ENCODE data around the gene NRG2. TPM values are rescaled to one million over a fixed set of nuclear protein-coding genes. Genes with fewer than 3 reads are reported as not detected.
A peak's percentile ranks its signal among the peaks of the same experiment; 100 is the strongest.

The NRG2 gene
- total and polyA plus RNA-seq, 10 donors = 0.83 to 7.7 (median 4.4) TPM

GRCh38 chr5:139885857-139886208, 157.3 kb downstream of the NRG2 start:
- TF ChIP-seq POLR2A (IDR thresholded peaks at IDR 0.05) (no peak), POLR2AphosphoS5 (IDR thresholded peaks at IDR 0.05) (no peak), CTCF (IDR thresholded peaks at IDR 0.05 in 8 of 11, conservative IDR thresholded peaks at IDR 0.05 in 3 of 11) (no peak)
- H3K27ac ChIP-seq = no peak overlapping the region
- WGBS, 5 donors = 87 to 95% (median 94%) methylated on average over 4 of the region's 4 CpGs
- peaks cover 0 to 5% (median 0%) of the 10 kb centered on the region in 6 donors for H3K4me1 ChIP-seq
- H3K4me3 ChIP-seq = no peak overlapping the region
- DNase-seq = no peak
- H3K9me3 ChIP-seq = no peaks in the 10 kb centered on the region
- intact Hi-C loops (cut with DNase I; ENCODE audit: low total_unique reads) = no loop called here
- no peaks in the 10 kb centered on the region for H3K36me3 ChIP-seq
- peaks cover 0 to under 1% (median 0%) of the 10 kb centered on the region in 7 donors for H3K27me3 ChIP-seq (replicated peaks in 1 of 7)

- intact Hi-C loops (cut with DNase I; ENCODE audit: low total_unique reads) = no loop called here
- no peak for TF ChIP-seq POLR2AphosphoS5 (IDR thresholded peaks at IDR 0.05)
- TF ChIP-seq CTCF (IDR thresholded peaks at IDR 0.05 in 8 of 11, conservative IDR thresholded peaks at IDR 0.05 in 3 of 11) = no peak
- TF ChIP-seq POLR2A (IDR thresholded peaks at IDR 0.05) = no peak
- Histone ChIP-seq H3K4me3 (no peak overlapping the region), H3K4me1 (peaks cover 0 to 5% (median 0%) of the 10 kb centered on the region in 6 donors), H3K36me3 (peaks cover 0 to under 1% (median 0%) of the 10 kb centered on the region in 6 donors), H3K27me3 (replicated peaks in 1 of 7) (no peaks in the 10 kb centered on the region), H3K27ac (no peak overlapping the region), H3K9me3 (no peaks in the 10 kb centered on the region)
- WGBS, 5 donors = 87 to 96% (median 90%) methylated on average over 15 of the region's 15 CpGs
- no peak for DNase-seq
These were observed 157.8 kb downstream of the NRG2 start for GRCh38 chr5:139885172-139885856.

- Histone ChIP-seq H3K27ac (peak overlapping the region in 1 of 8 donors; percentile 28), H3K4me1 (peaks cover 0 to 5% (median 0%) of the 10 kb centered on the region in 6 donors), H3K9me3 (no peaks in the 10 kb centered on the region), H3K4me3 (no peak overlapping the region), H3K36me3 (peaks cover 0 to 4% (median 0%) of the 10 kb centered on the region in 6 donors), H3K27me3 (replicated peaks in 1 of 7) (no peaks in the 10 kb centered on the region)
- TF ChIP-seq CTCF (IDR thresholded peaks at IDR 0.05 in 8 of 11, conservative IDR thresholded peaks at IDR 0.05 in 3 of 11) = no peak
- TF ChIP-seq POLR2AphosphoS5 (IDR thresholded peaks at IDR 0.05) = no peak
- no peak for TF ChIP-seq POLR2A (IDR thresholded peaks at IDR 0.05)
- DNase-seq = peak; percentile 57
- WGBS, 5 donors = 50 to 66% (median 63%) methylated on average over 3 of the region's 3 CpGs
- intact Hi-C loops (cut with DNase I; ENCODE audit: low total_unique reads) = no loop called here
These were observed 158.4 kb downstream of the NRG2 start for GRCh38 chr5:139884734-139885133.

GRCh38 chr5:139884144-139884543, 159.0 kb downstream of the NRG2 start:
- TF ChIP-seq POLR2AphosphoS5 (IDR thresholded peaks at IDR 0.05) (peak in 1 of 3 donors; percentile 22), POLR2A (IDR thresholded peaks at IDR 0.05) (no peak), CTCF (IDR thresholded peaks at IDR 0.05 in 8 of 11, conservative IDR thresholded peaks at IDR 0.05 in 3 of 11) (no peak)
- H3K4me3 ChIP-seq = no peak overlapping the region
- peak; percentile 47 for DNase-seq
- H3K9me3 ChIP-seq = no peaks in the 10 kb centered on the region
- H3K36me3 ChIP-seq = peaks cover 0 to 4% (median 0%) of the 10 kb centered on the region in 6 donors
- intact Hi-C loops (cut with DNase I; ENCODE audit: low total_unique reads) = no loop called here
- peaks cover 0 to 5% (median 0%) of the 10 kb centered on the region in 6 donors for H3K4me1 ChIP-seq
- H3K27me3 ChIP-seq (replicated peaks in 1 of 7) = no peaks in the 10 kb centered on the region
- H3K27ac ChIP-seq = peak overlapping the region in 1 of 8 donors; percentile 2
- WGBS, 5 donors = 50 to 85% (median 72%) methylated on average over 3 of the region's 3 CpGs
